Measurements from ENCODE around the gene DSPP. TPM values are rescaled to one million over a fixed set of nuclear protein-coding genes. Genes with fewer than 3 reads are reported as not detected.

Gene DSPP
- total and polyA plus RNA-seq, 2 of the 8 experiments (the other 6 are each of a cell fraction or from before 2014, with no cell fraction given): not detected

DNA sequence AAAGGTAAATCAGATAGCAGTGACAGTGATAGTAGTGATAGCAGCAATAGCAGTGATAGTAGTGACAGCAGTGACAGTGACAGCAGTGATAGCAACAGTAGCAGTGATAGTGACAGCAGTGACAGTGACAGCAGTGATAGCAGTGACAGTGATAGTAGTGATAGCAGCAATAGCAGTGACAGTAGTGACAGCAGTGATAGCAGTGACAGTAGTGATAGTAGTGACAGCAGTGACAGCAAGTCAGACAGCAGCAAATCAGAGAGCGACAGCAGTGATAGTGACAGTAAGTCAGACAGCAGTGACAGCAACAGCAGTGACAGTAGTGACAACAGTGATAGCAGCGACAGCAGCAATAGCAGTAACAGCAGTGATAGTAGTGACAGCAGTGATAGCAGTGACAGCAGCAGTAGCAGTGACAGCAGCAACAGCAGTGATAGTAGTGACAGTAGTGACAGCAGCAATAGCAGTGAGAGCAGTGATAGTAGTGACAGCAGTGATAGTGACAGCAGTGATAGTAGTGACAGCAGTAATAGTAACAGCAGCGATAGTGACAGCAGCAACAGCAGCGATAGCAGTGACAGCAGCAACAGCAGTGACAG, 6.1 kb downstream of the DSPP start:
- WGBS, 2 experiments (ENCODE audit: extremely low coverage in 1 of 2, insufficient coverage in 1 of 2, insufficient read length in 1 of 2, insufficient replicate concordance in 2 of 2, low coverage in 1 of 2, low lambda C conversion rate in 2 of 2, missing lambda C conversion rate in 1 of 2): 91% methylated on average over 4 of the region's 4 CpGs; no CpG with 5 or more reads in 1 of the 2 experiments
- no peaks in the 10 kb centered on the region for H3K23me2 ChIP-seq (ENCODE audit: low read depth, low read length)
- POLR2A ChIA-PET (ENCODE audit: partially characterized antibody): no interaction called here
- TF ChIP-seq NRF1 (IDR thresholded peaks at IDR 0.05; ENCODE audit: low read depth, low read length): no peak
- no peak for TF ChIP-seq RAD21 (IDR thresholded peaks at IDR 0.05 in 1 of 2, conservative IDR thresholded peaks at IDR 0.05 in 1 of 2; ENCODE audit: low read depth in 2 of 2, low read length in 2 of 2)
- TF ChIP-seq EGR1 (IDR thresholded peaks at IDR 0.05; ENCODE audit: borderline replicate concordance, low read depth, low read length): no peak
- TF ChIP-seq RFX5 (IDR thresholded peaks at IDR 0.05; ENCODE audit: borderline replicate concordance, low read depth, low read length): no peak
- TF ChIP-seq EP300 (IDR thresholded peaks at IDR 0.05; ENCODE audit: borderline replicate concordance in 1 of 2, low read depth in 2 of 2, low read length in 2 of 2): no peak
- TF ChIP-seq RNF2 (IDR thresholded peaks at IDR 0.05; ENCODE audit: borderline replicate concordance, low read depth, low read length, missing control alignments, poor library complexity, severe bottlenecking): no peak
- no peak for TF ChIP-seq ASH2L (IDR thresholded peaks at IDR 0.05; ENCODE audit: low read length)
- no peak for TF ChIP-seq ZNF274 (IDR thresholded peaks at IDR 0.05; ENCODE audit: borderline replicate concordance, extremely low read depth, low read length)
- no peak for TF ChIP-seq CBX5 (IDR thresholded peaks at IDR 0.05; ENCODE audit: low read depth, low read length)
- no peak for TF ChIP-seq CEBPB (IDR thresholded peaks at IDR 0.05; ENCODE audit: low read depth, low read length)
- no peak for TF ChIP-seq KDM1A (IDR thresholded peaks at IDR 0.05; ENCODE audit: borderline replicate concordance, low read length)
- no peak for TF ChIP-seq FOSL1 (IDR thresholded peaks at IDR 0.05; ENCODE audit: insufficient read depth, low read depth, low read length)
- TF ChIP-seq SIX5 (IDR thresholded peaks at IDR 0.05; ENCODE audit: low read depth, low read length): no peak

More for the DNA sequence above, 6.1 kb downstream of the DSPP start:
- Histone ChIP-seq H3K9ac (replicated peaks in 1 of 4; ENCODE audit: extremely low read depth in 1 of 4, low read depth in 3 of 4, low read length in 3 of 4) (no peak overlapping the region), H3K27ac (ENCODE audit: low read depth, low read length) (no peak overlapping the region), H4K8ac (ENCODE audit: extremely low read depth, insufficient read depth, low read length) (no peak overlapping the region), H3K23ac (ENCODE audit: insufficient read length) (no peak overlapping the region), H3K14ac (ENCODE audit: insufficient read length) (no peak overlapping the region), H3K36me3 (ENCODE audit: control insufficient read depth in 2 of 4, insufficient read depth in 4 of 4, low read length in 3 of 4) (no peaks in the 10 kb centered on the region), H2BK15ac (ENCODE audit: low read length) (no peak overlapping the region), H3K4me2 (ENCODE audit: insufficient read depth in 1 of 2, low read depth in 2 of 2, low read length in 2 of 2) (no peak overlapping the region), H2BK12ac (ENCODE audit: low read depth, low read length) (no peak overlapping the region), H3K4me3 (ENCODE audit: extremely low read depth in 1 of 4, insufficient read depth in 2 of 4, low read depth in 3 of 4, low read length in 4 of 4) (no peak overlapping the region), H2BK20ac (ENCODE audit: low read length) (no peak overlapping the region), H3K79me1 (ENCODE audit: low read depth, low read length) (no peaks in the 10 kb centered on the region), H3K9me3 (ENCODE audit: insufficient read depth in 2 of 2, low read depth in 1 of 2, low read length in 1 of 2) (peaks cover 7 to 12% of the 10 kb centered on the region in 2 experiments; a peak in 3 of 4 replicates), H4K91ac (replicated peaks; ENCODE audit: insufficient read length, low read length) (no peak overlapping the region), H4K5ac (ENCODE audit: insufficient read length, low read depth, low read length) (no peak overlapping the region), H2BK5ac (ENCODE audit: low read depth, low read length) (no peak overlapping the region), H2BK120ac (replicated peaks; ENCODE audit: low read depth, low read length) (no peak overlapping the region), H3K4me1 (replicated peaks in 1 of 4; ENCODE audit: control insufficient read depth in 3 of 4, insufficient read depth in 4 of 4, low read length in 3 of 4) (no peaks in the 10 kb centered on the region), H3K79me2 (ENCODE audit: control insufficient read depth in 1 of 2, insufficient read depth in 2 of 2, low read length in 2 of 2) (no peaks in the 10 kb centered on the region), H2AK5ac (ENCODE audit: low read depth, low read length) (no peak overlapping the region), H3K56ac (replicated peaks; ENCODE audit: insufficient read length, low read depth, low read length) (no peak overlapping the region), H4K20me1 (replicated peaks in 1 of 2; ENCODE audit: control insufficient read depth in 1 of 2, insufficient read depth in 2 of 2, low read length in 2 of 2) (peaks cover 0 to 2% of the 10 kb centered on the region in 2 experiments), H3K18ac (ENCODE audit: extremely low read depth, low read length) (no peak overlapping the region), H3K27me3 (replicated peaks in 1 of 4; ENCODE audit: control insufficient read depth in 3 of 4, extremely low read depth in 1 of 4, insufficient read depth in 3 of 4, low read length in 3 of 4) (no peaks in the 10 kb centered on the region), H3K4ac (replicated peaks; ENCODE audit: insufficient read length, low read depth, low read length) (no peak overlapping the region), H2AFZ (ENCODE audit: low read length) (no peak overlapping the region)
- FAIRE-seq (no peak), DNase-seq (ENCODE audit: low read depth in 1 of 2, low spot score in 2 of 2) (no peak)
- CTCF ChIA-PET (ENCODE audit: partially characterized antibody): no interaction called here
